Hepatocyte (in vitro differentiated cells): Measurements from ENCODE around the gene GNG7.

Experiments
- EZH2 ChIP-seq: fragments of 200-600 bp; sonication (generic); IDR thresholded peaks from 2 replicates; pipeline ENCODE4 v1.6.1; 2016; ENCODE audit warnings: antibody characterized with exemption, mild to moderate bottlenecking, borderline replicate concordance
- EZH2phosphoT487 ChIP-seq: fragments of 200-600 bp; sonication (generic); IDR thresholded peaks from one replicate; pipeline ENCODE4 v1.6.1; 2018; ENCODE audit warnings: antibody characterized with exemption, mild to moderate bottlenecking, low read depth, moderate library complexity; ENCODE audit not compliant: unreplicated experiment, severe bottlenecking
- TF ChIP-seq, protein P1 (sequence below): fragments of 200-600 bp; sonication (generic); IDR thresholded peaks from 2 replicates; pipeline ENCODE4 v1.5.1; 2016; ENCODE audit warnings: antibody characterized with exemption, mild to moderate bottlenecking; ENCODE audit not compliant: poor library complexity

GRCh38 chr19:2500156-2500555, 202.3 kb downstream of the GNG7 start:
- TF ChIP-seq, protein P1, sequence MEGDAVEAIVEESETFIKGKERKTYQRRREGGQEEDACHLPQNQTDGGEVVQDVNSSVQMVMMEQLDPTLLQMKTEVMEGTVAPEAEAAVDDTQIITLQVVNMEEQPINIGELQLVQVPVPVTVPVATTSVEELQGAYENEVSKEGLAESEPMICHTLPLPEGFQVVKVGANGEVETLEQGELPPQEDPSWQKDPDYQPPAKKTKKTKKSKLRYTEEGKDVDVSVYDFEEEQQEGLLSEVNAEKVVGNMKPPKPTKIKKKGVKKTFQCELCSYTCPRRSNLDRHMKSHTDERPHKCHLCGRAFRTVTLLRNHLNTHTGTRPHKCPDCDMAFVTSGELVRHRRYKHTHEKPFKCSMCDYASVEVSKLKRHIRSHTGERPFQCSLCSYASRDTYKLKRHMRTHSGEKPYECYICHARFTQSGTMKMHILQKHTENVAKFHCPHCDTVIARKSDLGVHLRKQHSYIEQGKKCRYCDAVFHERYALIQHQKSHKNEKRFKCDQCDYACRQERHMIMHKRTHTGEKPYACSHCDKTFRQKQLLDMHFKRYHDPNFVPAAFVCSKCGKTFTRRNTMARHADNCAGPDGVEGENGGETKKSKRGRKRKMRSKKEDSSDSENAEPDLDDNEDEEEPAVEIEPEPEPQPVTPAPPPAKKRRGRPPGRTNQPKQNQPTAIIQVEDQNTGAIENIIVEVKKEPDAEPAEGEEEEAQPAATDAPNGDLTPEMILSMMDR: no peak
- TF ChIP-seq EZH2 (no peak), EZH2phosphoT487 (no peak)
